ENCODE measurements around the gene NPL.

DNA sequence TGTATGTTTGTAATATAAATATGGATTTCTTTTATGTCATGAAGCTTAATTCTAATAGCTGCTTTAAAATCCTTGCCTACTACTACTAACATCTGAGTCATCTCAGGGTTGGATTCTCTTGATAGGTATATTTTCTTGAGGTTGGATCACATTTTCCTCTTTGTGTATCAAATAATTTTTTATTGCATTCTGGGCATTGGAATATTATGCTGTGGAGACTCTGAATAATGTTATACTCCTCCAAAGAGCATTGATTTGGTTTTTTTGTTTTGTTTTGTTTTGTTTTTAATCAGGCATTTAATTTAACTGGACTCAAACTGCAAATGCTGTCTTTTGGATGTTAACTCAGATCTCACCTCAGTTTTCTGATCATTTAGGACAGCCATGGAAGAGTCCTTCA is 57.5 kb downstream of the NPL start:
- no peak for TF ChIP-seq CTCF (IDR thresholded peaks at IDR 0.05)
- no peak for TF ChIP-seq TAF1 (IDR thresholded peaks at IDR 0.05; ENCODE audit: borderline replicate concordance, low read depth, low read length)
- no peak for TF ChIP-seq ZBTB33 (IDR thresholded peaks at IDR 0.05; ENCODE audit: borderline replicate concordance, low read depth)
